HG02943 (cell line): ENCODE results near the gene SFMBT1.
"Not testable (repeated sequence)": the region's sequence is repeated elsewhere in the genome, so short reads cannot be mapped to it uniquely, and the experiment has no call there.

Source experiments
- ATAC-seq: cut with Tn5 transposase; IDR thresholded peaks from one replicate; pipeline ENCODE4 v1.9.1; 2021; ENCODE audit warnings: mild to moderate bottlenecking, low read depth, moderate library complexity; ENCODE audit not compliant: unreplicated experiment

SFMBT1 gene

DNA sequence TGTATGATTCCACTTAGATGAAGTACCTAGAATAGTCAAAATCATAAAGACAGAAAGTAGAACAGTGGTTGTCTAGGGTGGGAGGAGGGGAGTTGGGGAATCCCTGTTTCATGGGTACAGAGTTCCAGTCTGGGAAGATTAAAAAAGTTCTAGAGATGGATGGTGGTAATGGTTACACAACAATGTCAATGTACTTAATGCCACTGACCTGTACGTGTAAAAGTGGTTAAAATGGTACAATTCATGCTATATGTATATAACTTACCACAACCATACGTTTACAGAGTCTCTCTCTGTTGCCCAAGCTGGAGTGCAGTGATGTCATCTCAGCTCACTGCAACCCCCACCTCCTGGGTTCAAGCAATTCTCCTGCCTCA, 6.5 kb downstream of the SFMBT1 start:
- no peak for ATAC-seq

DNA sequence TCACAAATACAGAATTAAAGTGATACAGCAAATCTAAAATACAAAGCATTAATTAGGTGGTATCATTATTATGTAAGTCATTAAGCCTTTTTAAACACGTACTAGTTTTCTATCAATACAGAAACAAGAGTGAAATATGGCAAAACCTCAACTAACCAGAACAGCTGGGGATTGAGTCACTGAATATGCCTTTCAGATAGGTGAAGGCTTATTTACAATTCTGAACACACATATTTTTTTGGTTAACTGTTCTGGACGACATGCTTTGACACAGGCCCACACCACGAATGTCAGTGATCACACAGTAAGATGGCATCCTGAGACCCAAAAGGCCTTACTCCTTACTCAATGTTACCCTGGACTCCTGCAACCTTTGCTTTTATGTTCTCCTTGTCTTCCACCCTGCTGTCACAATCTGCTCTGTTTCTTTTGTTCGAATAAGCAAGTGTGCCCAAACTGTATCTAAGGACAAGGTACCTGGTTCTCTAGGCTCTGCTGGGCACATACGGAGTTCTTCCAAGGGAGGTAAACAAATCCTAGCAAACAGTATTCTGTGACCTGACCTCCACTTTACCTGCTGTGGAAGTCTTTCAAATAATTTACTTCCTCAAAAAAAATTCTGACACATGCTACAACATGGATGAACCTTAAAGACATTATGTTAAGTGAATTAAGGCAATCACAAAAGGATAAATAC, 7.0 kb downstream of the SFMBT1 start:
- no peak for ATAC-seq

DNA sequence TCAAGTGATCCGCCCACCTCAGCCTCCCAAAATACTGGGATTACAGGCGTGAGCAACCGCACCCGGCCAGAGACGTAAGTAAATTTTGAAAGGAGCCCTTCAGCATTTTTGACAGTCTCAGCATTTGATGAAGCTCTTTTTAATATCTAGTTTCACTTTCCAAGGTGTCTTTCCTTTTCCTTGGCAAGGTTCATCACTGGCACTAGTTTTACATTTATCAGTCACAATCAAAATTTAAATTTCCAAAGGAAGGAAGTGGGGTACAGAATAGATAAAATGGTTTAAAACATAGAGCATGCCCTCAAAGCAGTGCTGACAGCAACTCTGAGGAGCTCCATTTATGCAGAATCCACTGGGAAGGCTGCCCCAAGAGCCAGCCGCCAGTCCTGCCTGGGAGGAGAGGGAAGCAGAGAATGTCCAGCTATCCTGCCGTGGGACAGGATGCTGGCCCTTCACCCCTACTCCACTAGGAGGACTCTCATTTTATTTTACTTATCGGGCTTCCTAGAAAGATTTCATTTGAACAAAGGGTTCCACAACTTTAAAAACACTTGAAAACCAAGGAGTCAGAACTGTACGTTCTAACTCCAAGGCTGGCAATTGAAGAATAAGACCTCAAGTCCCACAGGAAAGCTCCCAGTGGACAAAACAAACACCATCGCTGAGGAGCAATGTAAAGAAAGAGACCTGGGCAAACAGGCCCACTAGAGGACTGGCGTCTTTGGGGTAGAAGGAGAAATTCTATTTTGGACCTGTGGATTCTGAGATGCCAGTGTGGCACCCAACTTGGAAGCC, 9.9 kb downstream of the SFMBT1 start:
- no peak for ATAC-seq

DNA sequence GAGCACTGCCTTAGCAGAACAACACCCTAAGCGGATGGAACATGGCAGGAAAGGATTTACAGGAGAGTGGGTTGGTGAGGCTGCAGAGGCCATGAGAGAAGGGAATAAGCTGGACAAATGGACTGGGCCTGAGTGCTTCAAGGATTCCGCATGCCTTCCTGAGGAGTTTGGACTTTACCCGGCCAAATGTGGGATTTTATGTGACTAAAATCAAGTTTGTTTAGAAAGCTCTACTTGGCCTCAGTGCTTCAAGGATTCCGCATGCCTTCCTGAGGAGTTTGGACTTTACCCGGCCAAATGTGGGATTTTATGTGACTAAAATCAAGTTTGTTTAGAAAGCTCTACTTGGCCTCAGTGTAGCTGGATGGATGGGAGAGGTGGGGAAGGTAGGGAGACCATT, 10.9 kb downstream of the SFMBT1 start:
- not testable (repeated sequence) for ATAC-seq

DNA sequence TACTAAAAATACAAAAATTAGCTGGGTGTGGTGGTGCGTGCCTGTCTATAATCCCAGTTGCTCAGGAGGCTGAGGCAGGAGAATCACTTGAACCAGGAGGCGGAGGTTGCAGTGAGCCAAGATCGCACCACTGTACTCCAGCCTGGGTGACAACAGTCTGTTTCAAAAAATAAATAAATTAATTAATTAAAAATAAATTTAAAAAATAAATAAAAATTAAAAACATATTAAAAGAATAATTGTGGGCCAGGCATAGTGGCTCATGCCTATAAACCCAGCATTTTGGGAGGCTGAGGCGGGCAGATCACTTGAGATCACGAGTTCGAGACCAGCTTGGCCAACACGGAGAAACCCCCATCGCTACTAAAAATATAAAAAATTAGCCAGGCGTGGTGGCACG, 11.5 kb downstream of the SFMBT1 start:
- ATAC-seq: not testable (repeated sequence)

DNA sequence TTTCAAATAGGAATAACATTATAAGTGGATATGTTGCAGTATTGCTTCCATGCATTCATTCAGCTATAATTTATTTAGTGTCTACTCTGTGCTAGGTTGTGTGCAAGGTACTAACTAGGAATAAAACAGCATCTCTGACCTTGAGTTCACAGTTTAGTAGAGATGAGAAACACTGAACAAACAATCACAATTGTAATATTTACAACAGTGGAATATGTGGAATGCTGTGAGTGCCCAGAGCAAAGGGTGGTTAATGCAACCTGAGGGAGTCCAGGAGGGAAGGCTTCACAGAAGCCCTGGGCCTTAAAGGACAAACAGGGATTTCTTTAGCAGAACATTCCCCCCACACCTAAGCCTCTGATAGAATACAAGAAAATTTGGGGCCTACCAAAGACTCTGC, 13.3 kb downstream of the SFMBT1 start:
- no peak for ATAC-seq

DNA sequence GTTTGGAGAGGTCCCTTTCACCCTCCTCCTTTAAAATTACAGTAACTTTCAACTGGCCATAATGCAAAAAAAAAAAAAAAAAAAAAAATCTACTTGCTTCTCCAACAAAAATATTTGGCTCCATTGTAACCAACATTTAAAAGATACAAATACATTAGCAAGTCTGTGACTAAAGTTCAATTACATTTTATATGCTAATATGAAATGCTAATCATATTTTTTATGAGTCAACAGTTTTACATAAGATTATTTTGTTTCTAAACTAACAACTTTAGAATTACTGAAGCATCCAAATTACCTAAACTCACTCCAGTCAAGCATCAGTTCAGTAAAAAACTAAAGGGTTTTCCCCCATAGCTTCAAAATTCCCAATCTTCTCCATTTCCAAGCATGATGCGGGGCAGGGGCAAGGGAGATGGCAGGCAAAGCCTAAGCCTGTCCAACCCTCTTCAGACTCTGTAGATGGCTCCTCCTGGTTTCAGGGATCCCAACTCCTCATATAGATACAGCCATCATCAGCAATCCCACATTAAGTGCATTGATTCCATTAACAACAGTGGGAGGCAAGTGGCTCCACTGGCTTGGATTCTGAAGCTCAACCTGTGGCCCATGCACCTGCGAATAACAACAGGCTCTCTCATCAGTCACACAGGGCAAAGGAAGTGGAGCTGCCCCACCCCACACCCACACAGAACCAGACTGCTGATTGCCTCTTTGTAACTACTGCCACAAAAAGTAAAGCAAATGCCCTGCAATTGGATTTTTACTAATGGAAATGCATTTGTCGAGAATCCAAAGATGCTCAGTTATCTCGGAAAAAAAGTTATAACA, 15.0 kb downstream of the SFMBT1 start:
- no peak for ATAC-seq

DNA sequence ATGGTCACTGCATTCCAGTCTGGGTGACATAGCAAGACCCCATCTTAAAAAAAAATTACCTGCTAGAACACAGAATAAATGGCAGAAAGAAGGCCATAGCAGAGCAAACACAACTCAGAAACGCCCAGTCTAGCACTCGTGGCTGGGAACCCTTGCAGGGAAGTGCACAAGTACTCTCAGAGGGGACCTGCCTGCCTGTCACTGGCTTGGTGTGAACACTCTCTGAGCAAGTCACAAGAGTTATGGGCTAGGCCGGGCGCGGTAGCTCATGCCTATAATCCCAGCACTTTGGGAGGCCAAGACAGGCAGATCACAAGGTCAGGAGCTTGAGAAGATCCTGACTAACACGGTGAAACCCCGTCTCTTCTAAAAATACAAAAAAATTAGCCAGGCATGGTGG, 17.2 kb downstream of the SFMBT1 start:
- no peak for ATAC-seq

DNA sequence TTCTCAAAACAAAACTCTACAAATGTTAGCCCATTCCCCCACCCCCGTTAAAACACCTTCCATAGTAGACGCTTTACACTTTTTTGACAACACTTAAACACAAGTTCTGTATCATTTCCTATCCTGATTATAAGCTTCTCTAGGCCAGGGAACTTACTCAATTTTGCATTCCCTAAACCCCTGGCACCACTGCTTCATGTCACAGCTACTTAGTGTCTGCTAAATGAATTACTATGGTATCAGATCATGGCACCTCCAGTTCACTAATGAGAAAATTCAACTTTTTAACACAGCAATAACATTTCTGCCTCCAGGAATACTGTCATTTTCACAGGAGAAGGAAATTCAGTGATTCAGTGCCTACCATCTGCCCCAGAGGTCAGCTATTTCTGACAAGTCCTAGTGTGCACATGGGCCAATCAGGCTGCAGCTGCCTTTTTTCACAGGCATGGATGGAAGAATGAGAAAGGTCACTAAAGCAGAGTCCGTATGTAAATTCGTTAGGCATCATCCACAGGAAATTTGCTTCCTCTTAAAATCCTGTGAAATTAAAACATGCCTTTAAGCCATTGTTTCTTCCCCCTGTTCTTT, 18.5 kb downstream of the SFMBT1 start:
- ATAC-seq: no peak

DNA sequence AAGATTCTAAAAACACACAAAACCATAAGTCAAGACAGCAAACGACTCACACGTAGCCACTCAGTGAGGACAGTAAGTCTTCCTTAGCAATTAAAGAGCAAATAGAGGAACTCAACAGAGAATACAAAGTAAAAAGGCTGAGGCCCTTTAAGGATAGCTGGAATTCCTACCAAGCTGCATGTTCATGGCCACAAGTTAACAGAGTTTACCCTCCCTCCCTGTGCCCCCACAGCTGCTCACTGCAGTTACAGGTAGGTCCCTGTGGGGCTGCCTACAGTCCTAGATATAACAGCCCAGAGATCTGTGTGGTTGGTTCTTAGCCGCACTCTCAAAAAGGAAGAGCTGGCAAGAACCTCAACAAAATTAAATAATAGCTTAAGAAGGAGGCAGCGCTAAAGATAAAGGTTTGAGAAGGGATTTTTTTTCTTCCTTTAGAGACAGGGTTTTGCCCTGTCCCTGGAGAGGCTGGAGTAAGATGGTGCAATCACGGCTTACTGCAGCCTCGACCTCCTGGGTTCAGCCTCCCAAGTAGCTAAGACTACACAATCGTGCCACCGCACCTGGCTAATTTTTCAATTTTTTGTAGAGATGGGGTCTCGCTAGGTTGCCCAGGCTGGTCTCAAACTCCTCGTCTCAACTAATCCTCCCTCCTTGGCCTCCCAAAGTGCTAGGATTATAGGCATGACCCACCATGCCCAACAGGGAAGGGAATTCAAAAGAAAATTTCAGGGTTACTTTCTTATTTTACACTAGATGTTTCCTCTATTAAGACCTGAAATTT, 19.3 kb downstream of the SFMBT1 start:
- no peak for ATAC-seq

DNA sequence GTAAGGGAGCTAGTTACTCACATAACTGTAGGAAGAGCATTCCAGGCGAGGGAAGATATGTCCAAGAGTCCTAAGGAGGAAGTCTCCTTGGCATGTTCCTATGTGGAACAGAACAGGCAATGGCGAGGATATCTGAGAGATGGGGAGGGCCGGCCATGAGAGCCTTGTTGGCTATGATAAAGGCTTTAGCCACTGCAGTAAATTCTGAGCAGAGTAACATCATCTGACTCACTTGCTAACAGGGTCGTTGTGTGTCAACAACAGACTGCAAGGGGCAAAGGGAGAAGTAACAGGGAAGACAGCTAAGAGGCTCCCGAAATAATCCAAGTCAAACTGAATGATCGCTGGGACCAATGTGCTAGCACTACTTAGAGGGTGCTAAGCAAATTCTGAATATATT, 21.6 kb downstream of the SFMBT1 start:
- ATAC-seq: no peak

DNA sequence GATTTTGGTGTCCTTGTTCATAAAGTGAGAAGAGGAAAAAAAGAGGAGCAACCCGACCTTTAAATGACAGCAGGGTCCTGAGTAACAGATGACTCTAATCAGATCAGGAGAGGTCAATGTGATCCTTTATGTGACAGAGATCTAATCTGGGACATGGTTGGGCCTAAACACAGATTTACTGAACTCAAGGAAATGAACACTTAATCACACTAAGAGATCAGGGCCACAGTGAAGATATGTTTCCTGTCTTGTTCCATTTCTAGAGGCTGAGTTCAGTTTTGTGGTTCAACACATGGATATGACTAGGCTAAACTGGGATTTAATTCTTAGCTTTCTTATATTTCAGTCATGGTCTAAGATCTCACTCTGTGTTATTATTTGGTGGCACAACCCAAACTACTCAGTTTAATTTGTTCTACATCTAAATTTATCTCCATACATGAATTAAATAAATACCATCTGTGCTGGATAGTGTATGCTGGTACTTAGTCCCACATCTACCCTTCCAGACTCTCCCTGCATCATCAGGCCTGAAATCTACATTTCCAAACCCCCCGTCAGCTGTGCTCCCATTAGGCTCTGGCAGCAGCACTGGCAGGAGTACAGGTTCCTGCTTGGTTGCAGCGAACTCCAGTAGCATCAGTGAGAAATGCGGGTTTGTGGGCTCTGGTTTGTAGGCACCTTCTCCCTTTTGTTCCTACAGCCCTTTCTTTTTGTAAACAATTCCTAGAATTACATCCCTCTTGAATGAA, 22.6 kb downstream of the SFMBT1 start:
- no peak for ATAC-seq

DNA sequence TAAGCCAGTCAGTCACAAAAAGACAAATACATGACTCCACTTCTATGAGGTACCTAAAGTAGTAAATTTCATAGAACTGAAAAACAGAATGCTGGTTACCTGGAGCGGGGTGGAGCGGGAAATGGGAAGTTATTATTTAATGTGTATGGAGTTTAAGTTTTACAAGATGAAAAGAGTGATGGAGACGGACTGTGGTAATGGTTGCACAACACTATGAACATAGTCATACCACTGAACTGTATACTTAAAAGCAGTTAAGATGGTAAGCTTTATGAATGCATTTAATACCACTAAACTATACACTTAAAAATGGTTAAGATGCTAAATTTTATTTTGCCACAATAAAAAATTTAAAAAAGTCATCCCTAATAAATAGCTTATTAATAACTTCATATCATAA, 23.2 kb downstream of the SFMBT1 start:
- ATAC-seq: no peak

DNA sequence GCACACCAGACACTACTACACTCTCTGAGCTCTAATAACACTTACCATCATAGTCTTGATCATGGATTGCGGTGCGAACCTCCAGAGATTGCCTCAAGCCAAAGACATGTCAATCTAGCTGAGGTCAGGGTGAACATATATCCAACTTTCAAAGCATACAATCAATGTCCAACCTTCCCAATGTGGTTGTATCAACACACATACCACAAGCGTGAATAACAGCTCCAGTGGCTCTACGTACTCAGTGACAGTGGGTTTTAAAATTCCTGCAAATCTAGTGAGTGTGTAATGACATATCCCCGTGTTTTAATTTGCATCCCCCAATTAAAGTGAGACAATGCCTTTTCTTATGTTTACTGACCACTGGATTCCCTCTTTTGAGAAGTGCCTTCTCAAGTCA, 29.6 kb downstream of the SFMBT1 start:
- no peak for ATAC-seq

DNA sequence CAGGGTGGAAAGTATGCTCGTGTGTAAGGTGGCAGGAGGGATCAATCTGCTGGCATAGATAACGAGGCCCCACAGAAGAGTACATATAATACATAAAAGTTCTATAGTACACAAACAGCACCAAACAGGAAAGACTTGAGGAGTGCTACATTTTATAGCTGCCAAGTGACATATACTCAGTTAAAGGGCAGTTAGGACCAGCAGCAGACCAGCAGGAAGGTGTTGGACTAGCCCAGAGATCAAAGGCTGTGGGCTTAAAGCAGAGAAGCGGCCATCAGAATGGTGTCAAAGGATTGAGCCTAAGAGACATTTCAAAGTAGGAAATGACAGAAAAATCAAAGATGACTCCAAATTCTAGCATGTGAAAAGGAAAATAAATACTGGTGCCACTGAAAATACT, 34.5 kb downstream of the SFMBT1 start:
- no peak for ATAC-seq

DNA sequence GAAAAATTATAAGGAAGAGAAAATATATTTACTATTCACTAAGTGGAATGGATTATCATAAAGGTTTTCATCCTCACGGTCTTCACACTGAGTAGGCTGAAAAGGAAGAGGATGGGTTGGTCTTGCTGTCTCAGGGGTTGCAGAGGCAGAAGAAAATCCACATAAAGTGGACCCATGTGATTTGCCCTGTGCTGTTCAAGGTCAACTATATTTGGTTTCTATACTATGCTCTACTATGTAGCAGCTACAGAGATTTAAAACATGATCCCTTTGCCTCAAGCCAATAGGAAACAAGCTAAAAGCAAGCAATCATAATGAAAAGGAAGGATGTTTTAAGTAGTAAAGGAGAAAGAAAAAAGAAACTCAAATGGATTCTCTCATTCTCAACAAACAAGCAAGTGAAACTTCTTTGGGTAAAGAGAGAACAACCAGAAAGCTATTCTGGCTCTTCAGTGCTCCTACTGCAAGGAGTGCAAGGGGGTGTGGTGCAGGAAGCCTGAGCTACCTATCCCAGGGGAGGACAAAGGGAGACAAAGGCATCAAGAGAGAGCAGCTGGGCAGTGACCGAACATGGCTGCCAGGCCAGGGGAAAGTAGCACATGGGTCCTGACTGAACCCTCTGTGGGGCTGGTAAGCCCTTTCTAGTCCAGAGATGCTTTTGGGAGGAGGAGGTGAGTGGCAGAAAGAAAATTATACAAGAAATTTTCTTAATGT, 35.9 kb downstream of the SFMBT1 start:
- no peak for ATAC-seq

DNA sequence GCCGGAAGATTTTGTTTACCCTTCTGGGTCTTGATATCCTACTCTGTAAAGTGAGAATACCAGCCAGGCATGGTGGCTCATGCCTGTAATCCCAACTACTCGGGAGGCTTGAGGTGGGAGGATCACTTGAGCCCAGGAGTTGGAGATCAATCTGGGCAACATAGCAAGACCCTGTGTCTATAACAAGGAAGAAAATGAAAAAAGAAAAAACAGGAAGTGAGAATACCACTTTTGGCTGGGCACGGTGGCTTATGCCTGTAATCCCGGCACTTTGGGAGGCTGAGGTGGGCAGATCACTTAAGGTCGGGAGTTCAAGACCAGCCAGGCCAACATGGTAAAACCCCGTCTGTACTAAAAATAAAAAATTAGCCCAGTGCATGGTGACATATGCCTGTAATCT, 36.9 kb downstream of the SFMBT1 start:
- ATAC-seq: no peak

DNA sequence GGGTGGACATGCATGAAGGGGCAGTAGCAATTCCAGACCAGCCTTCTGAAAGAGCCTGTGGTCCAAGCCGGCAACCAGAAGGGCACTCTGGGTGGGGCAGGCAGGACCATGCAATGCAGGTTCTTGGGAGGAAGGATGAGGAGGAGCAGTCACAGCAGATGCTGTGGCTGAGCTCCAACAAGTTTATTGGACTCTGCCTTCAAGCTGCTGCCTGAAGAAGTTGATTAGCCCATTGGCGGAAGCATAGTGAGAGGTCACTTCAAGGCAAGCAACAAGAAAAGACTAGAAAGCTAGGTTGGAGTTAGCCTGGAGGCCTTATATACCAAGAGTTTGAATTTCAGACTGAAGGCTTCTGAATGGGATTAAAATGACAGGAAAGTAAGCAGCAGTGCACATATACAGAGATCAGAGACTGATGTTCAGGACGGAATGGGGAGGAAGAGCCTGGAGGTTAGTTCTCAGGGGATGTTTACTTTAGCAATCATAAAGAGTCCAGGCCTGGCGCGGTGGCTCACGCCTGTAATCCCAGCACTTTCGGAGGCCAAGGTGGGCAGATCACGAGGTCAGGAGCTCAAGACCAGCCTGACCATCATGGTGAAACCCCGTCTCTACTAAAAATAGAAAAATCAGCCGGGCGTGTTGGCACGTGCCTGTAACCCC, 39.9 kb downstream of the SFMBT1 start:
- no peak for ATAC-seq
